ENCODE measurements around the gene MSANTD7. TPM values are rescaled to one million over a fixed set of nuclear protein-coding genes. Genes with fewer than 3 reads are reported as not detected.

The MSANTD7 gene
- 13.6 and 13.8 TPM in 2 replicates for total RNA-seq
- long read RNA-seq, full-length matches to known transcripts: 36 of 40 reads
- long read RNA-seq, partial matches to known transcripts: 3 of 40 reads
- long read RNA-seq, other reads (novel, unspliced or antisense): 1 of 40 reads

GRCh38 chr10:14837757-14838581 is at the start of gene MSANTD7, which contains the start of the genes CDNF and HSPA14:
TSS of gene MSANTD7 (plus strand) at chr10:14838306. CDS start at chr10:14842285, 3,979 bp downstream.
TSS of gene CDNF (minus strand) at chr10:14838037. CDS start at chr10:14837946, 91 bp downstream.
TSS of gene HSPA14 (plus strand) at chr10:14838306. CDS start at chr10:14838403, 97 bp downstream.
- Mint-ChIP-seq H3K36me3 (ENCODE audit: unreplicated experiment) (peaks cover 14% of the 10 kb centered on the region), H3K9me3 (ENCODE audit: unreplicated experiment) (no peaks in the 10 kb centered on the region), H3K27ac (ENCODE audit: unreplicated experiment) (peak within 1 kb of the TSS; percentile 94), H3K4me1 (ENCODE audit: unreplicated experiment) (peaks cover 24% of the 10 kb centered on the region), H3K4me3 (ENCODE audit: unreplicated experiment) (peak within 1 kb of the TSS; percentile 93), H3K27me3 (ENCODE audit: unreplicated experiment) (no peaks in the 10 kb centered on the region)
- peak; percentile 100 for DNase-seq (ENCODE audit: extremely low spot score, unreplicated experiment)
- TF ChIP-seq CTCF (IDR thresholded peaks at IDR 0.05): no peak

GRCh38 chr10:14798636-14799035 is 39.5 kb upstream of the MSANTD7 start:
- Mint-ChIP-seq H3K4me1 (ENCODE audit: unreplicated experiment) (no peaks in the 10 kb centered on the region), H3K9me3 (ENCODE audit: unreplicated experiment) (no peaks in the 10 kb centered on the region), H3K27me3 (ENCODE audit: unreplicated experiment) (peaks cover 35% of the 10 kb centered on the region), H3K4me3 (ENCODE audit: unreplicated experiment) (no peak overlapping the region), H3K36me3 (ENCODE audit: unreplicated experiment) (peaks cover 2% of the 10 kb centered on the region), H3K27ac (ENCODE audit: unreplicated experiment) (no peak overlapping the region)
- no peak for DNase-seq (ENCODE audit: extremely low spot score, unreplicated experiment)
- no peak for TF ChIP-seq CTCF (IDR thresholded peaks at IDR 0.05)

GRCh38 chr10:14800397-14800796 is 37.7 kb upstream of the MSANTD7 start:
- no peak overlapping the region for H3K27ac Mint-ChIP-seq (ENCODE audit: unreplicated experiment)
- H3K9me3 Mint-ChIP-seq (ENCODE audit: unreplicated experiment): no peaks in the 10 kb centered on the region
- no peaks in the 10 kb centered on the region for H3K4me1 Mint-ChIP-seq (ENCODE audit: unreplicated experiment)
- H3K27me3 Mint-ChIP-seq (ENCODE audit: unreplicated experiment): peaks cover 35% of the 10 kb centered on the region
- no peak overlapping the region for H3K4me3 Mint-ChIP-seq (ENCODE audit: unreplicated experiment)
- peaks cover 2% of the 10 kb centered on the region for H3K36me3 Mint-ChIP-seq (ENCODE audit: unreplicated experiment)
- no peak for TF ChIP-seq CTCF (IDR thresholded peaks at IDR 0.05)
- no peak for DNase-seq (ENCODE audit: extremely low spot score, unreplicated experiment)

- DNase-seq (ENCODE audit: extremely low spot score, unreplicated experiment): no peak
- peaks cover 39% of the 10 kb centered on the region for H3K27me3 Mint-ChIP-seq (ENCODE audit: unreplicated experiment)
- H3K4me3 Mint-ChIP-seq (ENCODE audit: unreplicated experiment): no peak overlapping the region
- no peaks in the 10 kb centered on the region for H3K4me1 Mint-ChIP-seq (ENCODE audit: unreplicated experiment)
- no peak overlapping the region for H3K27ac Mint-ChIP-seq (ENCODE audit: unreplicated experiment)
- TF ChIP-seq CTCF (IDR thresholded peaks at IDR 0.05): no peak
- H3K9me3 Mint-ChIP-seq (ENCODE audit: unreplicated experiment): no peaks in the 10 kb centered on the region
- peaks cover 2% of the 10 kb centered on the region for H3K36me3 Mint-ChIP-seq (ENCODE audit: unreplicated experiment)
Measured at GRCh38 chr10:14801723-14802122, 36.4 kb upstream of the MSANTD7 start.

- Mint-ChIP-seq H3K27ac (ENCODE audit: unreplicated experiment) (no peak overlapping the region), H3K27me3 (ENCODE audit: unreplicated experiment) (peaks cover 38% of the 10 kb centered on the region), H3K9me3 (ENCODE audit: unreplicated experiment) (no peaks in the 10 kb centered on the region), H3K36me3 (ENCODE audit: unreplicated experiment) (peaks cover 2% of the 10 kb centered on the region), H3K4me1 (ENCODE audit: unreplicated experiment) (no peaks in the 10 kb centered on the region), H3K4me3 (ENCODE audit: unreplicated experiment) (no peak overlapping the region)
- no peak for TF ChIP-seq CTCF (IDR thresholded peaks at IDR 0.05)
- no peak for DNase-seq (ENCODE audit: extremely low spot score, unreplicated experiment)
Measured at GRCh38 chr10:14803827-14804226, 34.3 kb upstream of the MSANTD7 start.
